HG03460 (cell line): Measurements from ENCODE around the gene SELENOI.
"Not testable (repeated sequence)": the region's sequence is repeated elsewhere in the genome, so short reads cannot be mapped to it uniquely, and the experiment has no call there.

Experiments
- ATAC-seq: cut with Tn5 transposase; IDR thresholded peaks from one replicate; pipeline ENCODE4 v1.9.1; 2021; ENCODE audit not compliant: unreplicated experiment

Gene SELENOI

DNA sequence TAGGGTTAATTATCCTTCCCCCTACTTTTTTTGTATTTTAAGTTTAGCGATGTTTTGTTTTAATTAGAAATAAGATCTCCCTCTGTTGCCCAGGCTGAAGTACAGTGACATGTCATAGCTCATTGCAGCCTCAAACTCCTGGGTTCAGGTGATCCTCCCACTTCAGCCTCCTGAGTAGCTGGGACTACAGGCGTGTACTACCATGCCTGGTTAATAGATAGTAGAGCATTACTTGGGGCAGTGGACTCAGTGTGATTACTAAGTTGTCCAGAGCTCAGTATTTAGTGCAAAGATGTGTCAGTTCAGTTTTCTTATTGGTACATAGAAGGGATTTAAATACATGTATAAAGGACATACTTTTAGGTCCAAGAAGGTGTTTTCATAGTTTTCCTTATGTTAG is 10.2 kb downstream of the SELENOI start:
- ATAC-seq: no peak

DNA sequence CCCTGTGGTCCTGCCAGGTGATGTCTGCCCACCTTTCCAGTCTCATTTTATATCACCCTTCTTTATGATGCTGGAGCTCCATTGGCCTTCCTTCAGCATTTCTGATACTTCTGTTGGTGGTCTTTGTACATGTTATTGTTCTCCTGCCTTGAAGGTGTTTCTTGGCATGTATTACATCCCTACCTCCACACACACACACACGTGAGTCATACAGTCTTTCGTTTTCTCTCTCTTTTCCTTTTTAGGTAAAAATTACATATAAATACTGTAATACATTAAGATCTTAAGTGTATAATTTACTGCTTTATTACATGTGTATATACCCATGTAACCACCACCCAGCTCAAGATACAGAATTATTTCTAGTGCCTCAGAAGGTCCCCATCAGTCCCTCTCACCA is 10.8 kb downstream of the SELENOI start:
- no peak for ATAC-seq

DNA sequence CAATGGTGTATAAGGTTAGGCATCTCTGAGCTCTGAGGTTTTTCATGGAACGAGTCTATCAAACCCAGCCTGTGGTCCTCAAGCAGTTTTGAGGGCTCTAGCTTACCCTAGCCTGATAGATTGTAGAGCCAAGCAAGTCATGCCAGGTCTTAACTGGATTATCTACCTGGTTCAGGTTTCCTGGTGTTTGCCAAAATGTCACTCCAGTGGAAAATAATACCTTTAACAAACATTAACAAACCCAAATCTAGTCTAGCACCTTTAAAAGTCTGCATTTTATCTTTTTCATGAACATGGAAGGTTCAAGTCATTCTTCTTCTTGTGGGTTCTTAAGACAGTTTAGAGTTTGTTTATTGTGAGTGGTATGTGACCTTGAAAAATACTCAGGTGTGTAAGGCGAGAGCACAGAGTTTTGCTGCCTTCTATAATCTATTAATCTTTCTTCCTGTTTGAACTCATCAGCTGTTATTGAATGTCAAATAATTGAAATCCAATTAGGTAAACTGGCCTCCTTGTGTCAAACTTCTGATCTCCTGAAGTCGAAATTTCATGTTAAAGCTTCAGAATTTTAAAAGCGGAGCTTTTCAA is 14.0 kb downstream of the SELENOI start:
- no peak for ATAC-seq

DNA sequence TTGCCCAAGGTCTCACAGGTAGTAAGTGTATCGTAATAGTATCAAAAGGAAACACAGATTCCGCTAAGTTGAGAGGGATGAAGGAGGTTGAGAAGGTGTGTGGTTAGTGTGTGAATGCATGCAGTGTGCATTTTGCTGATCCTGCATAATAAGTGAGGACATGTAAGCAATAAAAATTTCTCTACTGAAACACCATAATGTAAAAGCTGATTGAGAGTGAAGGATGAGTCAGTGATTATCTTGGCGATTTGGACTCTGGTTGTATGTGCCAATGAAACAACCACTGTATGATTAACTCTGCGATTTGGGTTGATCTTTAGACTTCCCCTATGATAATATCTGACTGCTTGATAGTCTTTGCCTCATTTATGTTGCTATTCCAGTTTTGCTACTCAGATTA is 17.4 kb downstream of the SELENOI start:
- no peak for ATAC-seq

DNA sequence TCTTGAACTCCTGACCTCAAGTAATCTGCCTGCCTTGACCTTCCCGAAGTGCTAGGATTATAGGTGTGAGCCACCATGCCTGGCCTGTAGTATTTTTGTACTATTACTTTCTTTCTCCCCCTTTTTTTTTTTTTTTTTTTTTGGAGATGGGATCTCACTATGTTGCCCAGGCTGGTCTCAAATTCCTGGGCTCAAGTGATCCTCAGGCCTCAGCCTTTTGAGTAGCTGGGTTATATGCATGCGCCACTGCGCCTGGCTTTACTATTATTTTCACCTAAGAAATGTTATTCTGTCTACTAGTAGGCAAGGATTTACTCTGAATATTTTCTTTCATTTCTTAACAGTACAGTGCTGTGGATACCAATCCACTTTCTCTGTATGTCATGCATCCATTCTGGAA is 18.0 kb downstream of the SELENOI start:
- ATAC-seq: no peak

DNA sequence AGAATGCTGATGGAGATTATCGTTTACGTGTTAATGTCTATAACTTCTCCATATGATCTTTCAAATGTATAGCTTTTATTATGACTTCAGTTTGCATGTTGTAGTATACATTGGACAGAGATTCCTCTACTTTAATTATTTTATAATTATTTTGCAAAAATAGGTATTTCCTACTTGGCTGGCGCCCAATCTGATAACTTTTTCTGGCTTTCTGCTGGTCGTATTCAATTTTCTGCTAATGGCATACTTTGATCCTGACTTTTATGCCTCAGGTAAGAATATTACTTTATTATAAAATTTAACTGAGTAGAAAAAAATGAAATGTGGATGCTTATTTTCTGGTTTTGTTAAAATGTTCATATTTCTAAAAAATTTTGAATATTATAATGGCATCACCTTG is 18.7 kb downstream of the SELENOI start:
- no peak for ATAC-seq

DNA sequence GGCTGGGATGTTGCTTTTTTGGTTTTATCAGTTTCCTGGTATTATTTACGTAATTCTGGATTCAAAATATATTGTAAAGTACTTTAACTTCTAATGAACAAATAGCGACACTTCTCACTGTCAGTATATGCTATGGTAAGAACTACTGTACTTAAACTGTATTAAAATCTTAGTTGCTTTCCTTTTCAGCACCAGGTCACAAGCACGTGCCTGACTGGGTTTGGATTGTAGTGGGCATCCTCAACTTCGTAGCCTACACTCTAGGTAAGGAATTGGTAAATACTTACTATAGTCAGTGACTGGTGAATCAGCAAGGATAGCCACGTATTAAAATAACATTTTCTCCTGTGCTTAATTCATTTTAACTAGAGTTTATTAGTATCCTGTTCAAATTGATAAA is 21.0 kb downstream of the SELENOI start:
- no peak for ATAC-seq

DNA sequence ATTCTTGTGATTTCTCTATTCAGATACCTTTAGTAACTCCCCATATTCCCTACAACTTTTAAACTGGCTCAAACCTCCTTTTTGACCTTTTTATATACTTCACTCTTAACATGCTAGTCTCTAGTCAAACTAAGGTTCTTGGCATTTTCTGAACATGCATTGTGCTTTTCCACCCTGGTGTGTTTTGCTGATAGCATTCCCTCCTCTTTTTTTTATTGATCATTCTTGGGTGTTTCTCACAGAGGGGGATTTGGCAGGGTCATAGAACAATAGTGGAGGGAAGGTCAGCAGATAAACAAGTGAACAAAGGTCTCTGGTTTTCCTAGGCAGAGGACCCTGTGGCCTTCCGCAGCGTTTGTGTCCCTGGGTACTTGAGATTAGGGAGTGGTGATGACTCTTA is 23.7 kb downstream of the SELENOI start:
- not testable (repeated sequence) for ATAC-seq

DNA sequence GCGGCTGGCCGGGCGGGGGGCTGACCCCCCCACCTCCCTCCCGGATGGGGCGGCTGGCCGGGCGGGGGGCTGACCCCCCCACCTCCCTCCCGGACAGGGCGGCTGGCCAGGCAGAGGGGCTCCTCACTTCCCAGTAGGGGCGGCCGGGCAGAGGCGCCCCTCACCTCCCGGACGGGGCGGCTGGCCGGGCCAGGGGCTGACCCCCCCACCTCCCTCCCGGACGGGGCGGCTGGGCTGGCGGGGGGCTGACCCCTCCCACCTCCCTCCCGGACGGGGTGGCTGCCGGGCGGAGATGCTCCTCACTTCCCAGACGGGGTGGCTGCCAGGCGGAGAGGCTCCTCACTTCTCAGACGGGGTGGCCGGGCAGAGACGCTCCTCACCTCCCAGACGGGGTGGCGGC is 25.0 kb downstream of the SELENOI start:
- not testable (repeated sequence) for ATAC-seq

DNA sequence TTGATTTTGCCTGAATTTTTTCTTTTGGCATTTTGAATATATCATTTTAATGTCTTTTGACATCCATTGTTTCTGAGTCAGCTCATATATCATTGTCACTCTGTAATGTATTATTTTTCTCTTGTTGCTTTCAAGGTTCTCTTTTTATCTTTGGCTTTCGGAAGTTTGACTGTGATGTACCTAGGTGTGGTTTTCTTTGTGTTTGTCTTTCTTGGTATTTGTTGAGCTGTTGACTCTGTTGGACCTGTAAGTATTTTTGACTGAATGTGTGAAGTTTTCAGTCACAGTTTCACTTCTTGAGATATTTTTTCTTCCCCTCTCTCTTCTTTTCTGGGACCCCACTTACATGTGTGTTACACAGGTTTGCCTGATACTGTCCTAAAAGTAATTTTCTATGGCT is 30.9 kb downstream of the SELENOI start:
- no peak for ATAC-seq

DNA sequence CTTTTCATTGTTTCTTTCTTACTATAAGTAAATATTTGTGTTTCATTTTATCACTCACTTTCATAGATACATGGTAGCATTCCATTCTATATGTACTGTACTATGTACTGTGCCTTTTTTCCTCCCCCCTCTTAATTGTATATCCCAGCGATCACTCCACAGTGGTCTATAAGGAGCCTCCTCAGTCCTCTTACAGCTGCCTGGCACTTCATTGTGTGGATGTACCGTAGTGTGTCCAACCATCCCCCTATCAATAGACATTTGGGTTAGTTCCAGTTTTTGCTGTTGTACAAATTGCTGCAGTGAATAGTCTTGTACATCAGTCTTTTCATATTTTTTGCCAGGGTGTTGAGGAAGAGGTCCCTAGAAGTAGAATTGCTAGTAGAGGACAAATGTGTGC is 34.3 kb downstream of the SELENOI start:
- ATAC-seq: no peak

DNA sequence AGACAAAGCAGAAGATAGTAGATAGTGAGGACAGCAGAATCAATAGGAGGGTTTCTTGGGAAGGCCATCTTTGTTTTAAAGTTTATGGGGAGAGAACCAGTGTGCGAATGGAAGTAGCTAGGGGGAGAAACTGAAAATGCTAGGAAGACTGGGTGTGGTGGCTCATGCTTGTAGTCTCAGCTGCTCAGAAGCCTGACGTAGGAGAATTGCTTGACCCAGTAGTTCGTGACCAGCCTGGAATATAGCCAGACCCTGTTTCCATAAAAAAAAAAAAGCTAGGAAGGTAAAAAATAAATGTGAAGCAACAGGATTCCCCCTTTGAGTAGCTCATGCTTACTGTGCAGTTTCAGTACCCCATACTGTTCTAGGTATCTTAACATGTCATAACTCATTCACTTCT is 36.6 kb downstream of the SELENOI start:
- no peak for ATAC-seq

DNA sequence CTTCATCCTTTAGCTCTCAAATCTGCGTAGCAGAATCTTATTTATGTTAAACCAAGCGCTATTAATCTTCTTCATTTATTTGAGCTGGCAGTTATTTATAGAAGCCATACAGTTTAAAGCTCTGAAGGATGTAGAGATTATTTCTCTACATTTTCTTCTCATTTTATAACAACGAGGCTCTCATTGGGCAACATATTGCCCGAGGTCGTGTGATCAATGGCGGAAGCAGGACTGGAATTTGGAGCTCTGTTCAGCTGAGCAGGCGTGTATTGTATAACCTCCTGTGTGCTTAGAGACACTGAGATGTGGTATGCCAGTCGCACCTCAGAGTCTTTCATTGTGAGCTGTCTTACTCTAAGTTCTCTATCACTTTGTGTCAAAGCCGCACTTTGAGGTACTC is 38.2 kb downstream of the SELENOI start:
- no peak for ATAC-seq

DNA sequence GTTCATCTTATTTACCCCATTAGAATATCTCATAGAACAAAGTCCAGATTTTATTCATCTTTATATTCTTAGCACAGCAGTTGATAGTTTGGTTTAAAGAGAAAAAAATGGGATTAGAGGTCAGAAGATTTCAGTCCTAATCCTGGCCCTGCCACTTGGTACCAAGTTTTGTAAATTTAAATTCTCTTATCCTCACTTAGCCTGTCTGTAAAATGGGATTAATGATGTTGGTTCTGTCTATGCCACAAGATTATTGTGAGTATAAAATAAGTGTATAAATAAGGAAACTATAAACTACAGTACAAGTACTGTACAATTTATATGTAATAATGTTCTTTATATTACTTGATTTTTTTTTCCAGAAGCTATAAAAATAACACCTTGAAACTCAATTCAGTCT is 38.7 kb downstream of the SELENOI start:
- no peak for ATAC-seq

DNA sequence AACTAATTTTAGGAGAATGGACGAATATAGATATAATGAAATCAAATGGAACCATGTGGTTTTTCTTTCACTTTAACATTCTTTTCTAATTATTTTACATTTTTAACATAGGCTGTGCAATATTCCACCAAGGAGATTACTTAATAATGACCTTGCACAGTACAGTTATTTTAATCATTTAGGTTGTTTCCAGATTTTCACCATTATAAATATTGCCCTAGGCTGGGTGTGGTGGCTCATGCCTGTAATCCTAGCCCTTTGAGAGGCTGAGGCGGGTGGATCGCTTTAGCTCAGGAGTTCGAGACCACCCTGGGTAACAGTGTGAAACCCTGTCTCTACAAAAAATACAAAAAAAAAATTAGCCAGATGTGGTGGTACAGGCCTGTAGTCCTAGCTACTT is 41.2 kb downstream of the SELENOI start:
- ATAC-seq: no peak

DNA sequence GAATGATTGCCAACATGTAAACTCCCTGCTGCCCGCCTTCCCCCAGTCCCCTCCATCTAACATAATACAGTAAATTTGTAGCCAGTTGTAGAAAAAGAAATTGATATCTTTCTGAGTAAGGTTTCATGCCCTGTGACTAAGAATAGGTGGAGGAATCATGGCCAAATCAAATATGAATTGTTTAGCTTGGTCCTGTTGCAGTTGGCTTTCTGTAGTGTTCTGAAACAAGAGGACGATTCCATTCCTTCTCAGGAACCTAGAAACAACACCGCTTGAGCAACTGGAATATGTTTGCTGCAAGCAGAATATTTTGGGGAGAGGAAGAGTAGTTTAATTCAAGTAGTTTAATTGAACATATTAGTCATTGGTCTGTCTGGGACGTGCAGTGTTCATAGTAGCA is 48.8 kb downstream of the SELENOI start:
- ATAC-seq: no peak

DNA sequence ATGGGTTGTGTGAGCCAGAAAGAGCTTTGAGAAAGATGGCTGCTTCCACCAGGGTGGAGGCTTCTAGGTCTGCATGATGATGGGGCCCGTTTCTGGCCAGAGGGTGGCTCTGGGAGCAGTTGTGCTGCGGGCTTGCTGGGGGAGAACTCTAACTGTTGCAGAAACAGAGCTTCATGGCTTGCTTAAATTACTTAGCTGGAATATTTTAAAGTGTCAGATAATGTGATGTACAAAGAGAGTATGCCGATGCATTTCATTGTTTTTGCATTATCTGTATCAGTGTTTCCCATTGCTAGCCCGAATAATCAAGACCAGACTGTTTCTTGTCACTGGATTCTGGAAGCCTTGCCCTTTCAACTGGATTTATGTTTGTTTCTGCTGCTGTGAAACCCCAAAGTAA is 49.5 kb downstream of the SELENOI start:
- ATAC-seq: no peak

DNA sequence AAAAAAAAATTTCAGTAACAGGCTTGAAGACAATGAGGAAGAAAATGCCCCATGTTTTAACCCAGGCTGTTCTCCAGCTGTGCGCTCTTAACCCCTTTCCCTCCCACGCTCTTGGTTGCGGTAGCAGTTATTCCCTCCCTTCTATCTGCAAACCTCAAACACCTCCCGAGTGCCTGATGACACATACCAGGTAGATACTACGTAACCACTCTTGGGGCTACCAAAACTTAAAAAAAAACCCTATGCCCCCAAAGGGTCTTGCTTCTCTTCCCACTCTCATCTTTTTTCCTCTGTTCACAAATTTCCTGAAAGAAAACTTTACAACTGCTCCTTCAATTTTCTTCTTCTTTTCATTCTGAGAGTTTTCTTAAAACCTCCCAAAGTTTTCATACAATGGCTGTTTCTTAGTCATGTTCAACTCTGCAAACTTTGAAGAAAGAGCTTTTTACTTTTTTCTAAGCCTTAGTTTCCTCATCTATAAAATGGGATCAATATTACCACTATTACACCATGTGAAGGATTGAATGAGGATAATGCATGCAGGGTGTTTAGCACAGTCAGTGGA is 50.9 kb downstream of the SELENOI start:
- no peak for ATAC-seq

DNA sequence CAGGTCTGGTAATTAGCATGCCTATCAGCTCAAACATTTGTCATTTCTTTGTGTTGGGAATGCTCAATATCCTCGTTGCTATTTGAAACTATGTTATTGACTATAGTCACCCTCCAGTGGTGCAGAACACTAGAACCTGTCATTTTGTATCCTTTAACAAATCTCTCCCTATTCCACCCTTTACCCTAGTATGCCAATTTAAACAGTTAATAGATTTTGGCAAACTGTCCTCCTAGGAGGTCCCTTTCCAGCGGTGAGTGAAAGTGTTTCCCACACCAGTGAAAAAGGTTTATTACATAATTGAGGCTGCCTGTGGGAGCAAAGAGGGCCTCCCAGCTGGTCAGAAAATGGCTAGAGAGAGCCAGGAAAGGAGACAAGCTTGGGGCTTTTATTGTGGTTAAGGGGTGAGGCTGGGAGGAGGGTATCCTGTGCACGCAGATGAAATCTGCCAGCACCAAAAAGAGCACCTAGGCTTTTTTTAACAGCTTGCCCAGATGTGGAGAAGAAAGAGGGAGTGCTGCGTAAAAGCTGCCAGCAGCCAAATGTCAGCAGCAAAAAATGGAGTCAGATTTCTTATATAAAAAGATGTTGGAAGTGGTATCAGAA is 53.9 kb downstream of the SELENOI start:
- ATAC-seq: no peak

DNA sequence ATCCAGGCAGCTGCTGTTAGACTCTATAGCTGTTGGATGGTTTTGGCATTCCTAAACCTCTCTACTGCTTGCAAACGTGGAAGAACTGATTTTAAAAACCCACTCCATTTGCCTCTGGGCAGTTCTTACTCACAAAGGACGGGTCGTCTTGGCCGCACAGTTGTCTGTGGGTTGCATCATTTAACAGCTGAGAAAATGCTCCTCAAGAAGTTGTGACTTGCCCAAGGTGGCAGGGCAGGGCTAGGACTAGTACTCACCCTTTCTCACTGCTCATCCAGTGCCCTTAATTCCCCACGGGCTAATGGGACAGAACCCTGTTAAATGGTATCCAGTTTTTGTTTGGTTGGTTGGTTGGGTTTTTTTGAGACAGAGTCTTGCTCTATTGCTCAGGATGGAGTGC is 54.8 kb downstream of the SELENOI start:
- no peak for ATAC-seq

DNA sequence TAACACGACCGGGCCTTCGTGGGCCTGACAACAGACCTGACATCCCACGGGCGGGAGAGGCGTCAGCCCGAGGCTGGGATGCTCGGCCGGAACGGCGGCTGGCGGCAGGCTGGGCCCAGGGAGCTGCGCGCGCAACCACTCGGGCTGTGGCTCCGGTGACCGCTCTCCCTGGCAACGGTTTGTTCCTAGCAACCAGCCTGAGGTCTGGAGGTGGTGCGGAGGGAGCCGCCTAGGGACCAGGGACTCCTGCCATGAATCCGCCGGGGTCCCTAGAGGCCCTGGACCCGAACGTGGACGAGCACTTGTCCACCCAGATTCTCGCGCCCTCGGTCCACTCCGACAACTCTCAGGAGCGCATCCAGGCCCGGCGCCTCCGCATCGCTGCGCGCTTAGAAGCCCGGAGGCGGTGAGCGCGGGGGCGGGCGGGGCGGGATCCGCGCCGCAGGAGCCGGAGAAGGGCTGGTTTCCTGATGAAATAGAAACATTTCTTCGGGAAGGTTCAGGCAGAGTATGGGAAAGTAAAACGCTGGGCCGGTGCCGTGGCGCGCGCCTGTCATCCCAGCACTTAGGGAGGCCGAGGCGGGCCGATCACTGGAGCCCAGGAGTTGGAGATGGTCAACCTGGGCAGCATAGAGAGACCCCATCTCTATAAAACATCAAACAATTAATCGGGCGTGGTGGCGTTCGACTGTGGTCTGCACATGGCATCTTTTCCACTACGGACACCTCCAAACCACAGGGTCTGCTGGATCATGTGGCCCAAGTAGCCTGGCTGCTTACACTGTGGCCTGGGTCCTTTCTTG is 56.0 kb downstream of the SELENOI start, which contains the start of gene DRC1:
Gene DRC1 (plus strand): TSS at position 182 of the 803 bp plus-strand sequence. CDS start 70 bp downstream, at position 252.
- ATAC-seq: no peak

DNA sequence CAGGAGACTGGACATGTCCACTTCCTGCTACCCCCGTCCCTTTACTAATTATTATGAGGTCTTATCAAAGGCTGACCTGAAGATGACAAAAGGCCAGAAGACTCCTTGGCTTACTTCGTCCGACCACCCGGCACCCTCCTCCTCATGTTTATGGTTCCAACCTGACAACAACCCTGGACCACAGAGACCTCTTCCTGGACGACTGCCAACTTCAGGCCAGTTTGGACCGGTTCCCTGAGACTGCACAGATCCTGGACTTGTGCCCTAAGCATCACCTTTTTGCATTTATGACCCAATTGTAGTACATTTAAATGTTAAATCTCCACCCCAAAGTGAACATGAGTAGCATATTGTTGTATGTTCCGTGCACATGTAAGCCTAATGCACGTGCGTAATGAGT is 61.6 kb downstream of the SELENOI start:
- no peak for ATAC-seq
